HG03521 (cell line): ENCODE data around the gene GRIN1.

ENCODE experiments used
- ATAC-seq: cut with Tn5 transposase; IDR thresholded peaks from one replicate; pipeline ENCODE4 v1.9.1; 2021; ENCODE audit warnings: mild to moderate bottlenecking, moderate library complexity; ENCODE audit not compliant: unreplicated experiment

Gene GRIN1

DNA sequence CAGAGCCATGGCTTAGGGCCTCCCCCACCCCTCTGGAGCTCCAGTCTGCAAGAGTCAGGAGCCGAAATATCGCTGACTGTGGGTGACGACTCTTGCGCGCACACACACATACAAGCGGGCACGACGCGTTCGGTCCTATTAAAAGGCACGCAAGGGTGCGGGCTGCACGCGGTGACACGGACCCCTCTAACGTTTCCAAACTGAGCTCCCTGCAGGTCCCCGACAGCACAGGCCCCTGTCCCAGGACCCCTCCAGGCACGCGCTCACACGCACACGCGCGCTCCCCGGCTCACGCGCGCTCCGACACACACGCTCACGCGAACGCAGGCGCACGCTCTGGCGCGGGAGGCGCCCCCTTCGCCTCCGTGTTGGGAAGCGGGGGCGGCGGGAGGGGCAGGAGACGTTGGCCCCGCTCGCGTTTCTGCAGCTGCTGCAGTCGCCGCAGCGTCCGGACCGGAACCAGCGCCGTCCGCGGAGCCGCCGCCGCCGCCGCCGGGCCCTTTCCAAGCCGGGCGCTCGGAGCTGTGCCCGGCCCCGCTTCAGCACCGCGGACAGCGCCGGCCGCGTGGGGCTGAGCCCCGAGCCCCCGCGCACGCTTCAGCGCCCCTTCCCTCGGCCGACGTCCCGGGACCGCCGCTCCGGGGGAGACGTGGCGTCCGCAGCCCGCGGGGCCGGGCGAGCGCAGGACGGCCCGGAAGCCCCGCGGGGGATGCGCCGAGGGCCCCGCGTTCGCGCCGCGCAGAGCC, at the start of gene GRIN1:
GRIN1 (plus strand) TSS at position 433 of the 746 bp plus-strand sequence. CDS start 333 bp downstream, outside the sequence.
- no peak for ATAC-seq

DNA sequence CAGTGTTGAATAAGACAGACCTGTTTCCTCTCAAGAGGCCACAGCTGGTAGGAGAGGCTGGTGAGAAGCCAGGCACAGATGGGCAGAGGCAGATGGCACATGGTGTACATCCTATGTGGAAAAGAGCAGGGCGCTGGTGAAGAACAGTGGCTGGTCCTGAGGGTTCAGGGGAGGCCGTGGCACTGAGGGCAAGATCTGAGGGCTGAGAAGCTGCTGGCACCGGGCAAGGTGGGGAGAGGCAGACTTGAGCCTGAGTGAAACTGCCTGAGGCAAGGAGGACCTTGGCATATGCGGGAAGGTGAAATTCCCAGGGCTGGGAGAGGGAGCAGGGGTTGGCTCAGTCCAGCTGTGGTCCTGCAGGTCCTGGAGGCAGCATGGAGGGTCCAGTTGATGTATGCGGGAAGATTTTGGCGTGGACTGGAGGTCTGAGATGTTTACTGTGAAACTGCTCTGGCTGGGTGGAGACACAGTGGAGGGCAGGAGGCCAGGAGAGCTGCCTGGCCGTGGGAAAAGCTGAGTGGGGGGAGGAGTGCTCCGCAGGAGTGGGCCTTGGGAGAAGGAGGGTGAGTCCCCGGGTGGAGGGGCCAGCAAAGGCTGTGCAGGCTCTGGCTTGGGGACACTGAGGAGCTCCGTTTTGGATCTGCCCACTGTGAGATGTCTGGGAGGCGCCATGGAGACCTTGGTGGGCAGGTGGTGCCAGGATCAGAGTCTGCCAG, 49.6 kb upstream of the GRIN1 start:
- ATAC-seq = no peak

DNA sequence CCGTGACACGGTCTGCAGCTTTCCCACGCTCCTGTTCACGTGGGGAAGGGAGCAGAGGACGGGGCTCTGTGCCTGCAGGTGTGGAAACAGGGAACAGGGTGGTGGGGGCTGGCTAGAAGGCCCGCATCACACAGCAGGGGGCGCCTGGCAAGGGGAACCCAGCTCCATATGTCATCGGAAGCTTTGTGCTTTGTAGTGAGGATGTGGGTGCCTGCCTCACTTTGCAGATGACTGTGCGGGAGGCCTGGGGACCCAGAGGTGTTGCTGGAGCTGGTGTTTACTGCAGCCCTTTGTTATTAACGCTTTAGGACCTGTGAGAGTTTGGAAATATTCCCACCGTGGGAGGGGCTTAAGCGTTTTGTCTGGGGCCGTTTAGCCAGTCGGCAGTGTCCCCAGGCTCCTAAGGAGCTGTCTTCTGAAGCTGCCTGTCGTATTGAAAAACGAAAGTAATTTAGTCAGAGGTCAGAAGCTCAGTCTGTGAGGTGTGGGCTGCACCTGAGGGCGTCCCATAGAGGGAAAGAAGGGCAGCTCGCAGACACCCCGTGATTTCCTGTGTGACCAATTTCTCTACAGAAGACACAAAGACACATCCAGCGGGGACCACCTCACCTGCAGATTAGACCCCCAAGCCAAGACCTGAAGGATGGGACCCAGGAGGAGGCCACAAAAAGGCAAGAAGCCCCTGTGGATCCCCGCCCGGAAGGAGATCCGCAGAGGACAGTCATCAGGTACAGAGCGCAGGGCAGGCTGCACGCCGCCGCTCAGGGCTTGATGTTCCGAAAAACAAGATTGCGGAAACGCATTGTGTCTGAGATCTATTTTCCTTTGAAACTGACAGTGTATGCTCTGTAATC, 43.1 kb upstream of the GRIN1 start:
- peak; percentile 70 for ATAC-seq

DNA sequence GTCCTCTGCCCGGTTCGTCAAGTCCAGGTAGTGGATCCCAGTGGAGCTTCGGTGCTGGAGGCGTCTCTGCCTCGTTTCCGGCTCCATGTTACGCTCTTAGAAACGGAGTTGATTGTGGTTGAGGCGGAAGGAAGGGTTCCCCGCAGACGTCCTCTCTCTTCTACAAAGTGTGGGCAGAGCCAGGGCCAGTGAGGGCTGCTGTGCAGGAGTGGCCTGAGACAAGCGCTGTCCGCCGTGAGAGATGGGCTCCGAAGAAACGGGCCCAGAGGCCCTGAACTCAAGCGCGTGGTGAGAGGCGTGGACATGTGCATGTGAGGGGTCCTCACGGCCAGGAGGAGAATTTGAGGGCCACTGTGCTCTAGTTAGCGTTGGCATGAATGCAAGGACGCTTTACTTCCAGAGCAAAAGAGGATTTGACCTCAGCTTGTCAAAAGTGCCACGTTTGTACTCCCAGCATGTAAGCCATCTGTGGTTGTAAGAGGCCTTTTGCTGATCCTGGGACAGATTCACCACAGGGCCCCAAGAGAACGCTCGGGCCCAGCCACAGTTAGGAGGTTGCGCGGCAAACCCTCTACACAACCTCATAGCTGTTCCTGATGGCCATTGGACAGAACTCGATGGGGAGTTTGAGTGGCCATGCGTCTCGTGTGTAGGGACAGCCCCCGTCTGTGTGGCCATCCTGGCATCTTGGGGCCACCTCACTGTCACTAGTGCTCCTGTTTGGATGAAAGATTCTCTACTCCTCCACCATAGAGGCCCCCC, 42.0 kb upstream of the GRIN1 start:
- no peak for ATAC-seq

DNA sequence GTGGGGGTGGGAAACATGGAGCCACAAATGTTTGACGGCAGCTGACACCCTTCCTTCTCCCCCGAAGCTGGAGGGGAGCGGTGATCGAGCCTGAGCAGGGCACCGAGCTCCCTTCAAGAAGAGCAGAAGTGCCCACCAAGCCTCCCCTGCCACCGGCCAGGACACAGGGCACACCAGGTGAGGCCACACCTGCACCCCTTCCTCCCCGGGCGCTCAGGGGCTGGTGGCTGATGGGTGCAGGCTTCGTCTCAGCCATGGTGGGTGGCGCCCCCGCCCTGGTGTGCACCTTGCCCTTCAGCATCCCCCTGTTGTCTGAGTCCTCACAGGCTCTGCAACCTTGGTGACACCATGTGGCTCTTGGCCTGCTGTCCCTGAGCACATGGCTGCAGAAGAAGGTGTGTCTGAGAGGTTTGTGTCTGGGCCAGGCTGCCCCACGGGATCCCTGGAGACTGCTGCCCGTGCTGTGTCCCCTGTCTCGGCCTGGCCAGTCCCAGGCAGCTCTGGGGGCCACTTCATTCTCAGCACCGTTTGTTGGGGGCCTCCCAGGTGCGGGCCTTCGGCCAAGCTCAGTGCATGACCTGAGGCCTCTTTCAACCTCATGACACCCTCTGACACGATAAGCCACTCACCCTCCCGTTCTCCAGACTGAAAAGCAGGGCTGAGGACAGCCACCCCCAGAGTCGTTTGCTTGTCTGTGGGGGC, 41.0 kb upstream of the GRIN1 start:
- no peak for ATAC-seq

DNA sequence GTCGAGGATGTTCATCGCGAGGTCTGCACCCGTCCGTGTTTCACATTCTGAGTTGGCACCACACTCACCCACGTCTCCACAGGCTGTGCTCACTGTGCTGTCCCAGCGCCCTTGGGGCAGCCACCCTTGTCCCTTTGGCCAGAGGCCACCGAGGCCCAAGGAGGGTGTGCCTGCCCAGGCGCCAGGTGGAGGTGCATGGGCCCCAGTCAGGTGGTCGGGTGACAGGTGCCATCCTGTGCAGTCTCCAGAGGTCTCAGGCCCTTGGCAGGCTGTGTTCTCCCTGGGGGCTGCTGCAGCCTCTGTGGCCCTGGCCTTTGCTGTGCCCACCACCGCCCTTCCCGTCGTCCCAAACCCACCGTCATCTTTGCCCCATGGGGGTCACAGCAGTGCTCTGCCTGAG, 39.7 kb upstream of the GRIN1 start:
- ATAC-seq = no peak

DNA sequence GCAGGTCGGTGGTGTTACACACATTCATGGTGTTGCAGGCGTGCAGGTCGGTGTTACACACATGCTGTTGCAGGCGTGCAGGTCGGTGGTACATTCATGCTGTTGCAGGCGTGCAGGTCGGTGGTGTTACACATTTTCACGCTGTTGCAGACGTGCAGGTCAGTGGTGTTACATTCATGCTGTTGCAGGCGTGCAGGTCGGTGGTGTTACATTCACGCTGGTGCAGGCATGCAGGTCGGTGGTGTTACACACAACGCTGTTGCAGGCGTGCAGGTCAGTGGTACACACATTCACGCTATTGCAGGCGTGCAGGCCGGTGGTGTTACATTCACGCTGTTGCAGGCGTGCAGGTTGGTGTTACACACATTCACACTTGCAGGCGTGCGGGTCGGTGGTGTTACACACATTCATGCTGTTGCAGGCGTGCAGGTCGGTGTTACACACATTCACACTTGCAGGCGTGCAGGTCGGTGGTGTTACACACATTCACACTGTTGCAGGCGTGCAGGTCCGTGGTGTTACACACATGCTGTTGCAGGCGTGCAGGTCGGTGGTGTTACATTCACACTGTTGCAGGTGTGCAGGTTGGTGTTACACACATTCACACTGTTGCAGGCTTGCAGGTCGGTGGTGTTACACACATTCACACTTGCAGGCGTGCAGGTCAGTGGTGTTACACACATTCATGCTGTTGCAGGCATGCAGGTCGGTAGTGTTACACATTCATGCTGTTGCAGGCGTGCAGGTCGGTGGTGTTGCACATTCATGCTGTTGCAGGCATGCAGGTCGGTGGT, 35.6 kb upstream of the GRIN1 start:
- ATAC-seq = no peak

DNA sequence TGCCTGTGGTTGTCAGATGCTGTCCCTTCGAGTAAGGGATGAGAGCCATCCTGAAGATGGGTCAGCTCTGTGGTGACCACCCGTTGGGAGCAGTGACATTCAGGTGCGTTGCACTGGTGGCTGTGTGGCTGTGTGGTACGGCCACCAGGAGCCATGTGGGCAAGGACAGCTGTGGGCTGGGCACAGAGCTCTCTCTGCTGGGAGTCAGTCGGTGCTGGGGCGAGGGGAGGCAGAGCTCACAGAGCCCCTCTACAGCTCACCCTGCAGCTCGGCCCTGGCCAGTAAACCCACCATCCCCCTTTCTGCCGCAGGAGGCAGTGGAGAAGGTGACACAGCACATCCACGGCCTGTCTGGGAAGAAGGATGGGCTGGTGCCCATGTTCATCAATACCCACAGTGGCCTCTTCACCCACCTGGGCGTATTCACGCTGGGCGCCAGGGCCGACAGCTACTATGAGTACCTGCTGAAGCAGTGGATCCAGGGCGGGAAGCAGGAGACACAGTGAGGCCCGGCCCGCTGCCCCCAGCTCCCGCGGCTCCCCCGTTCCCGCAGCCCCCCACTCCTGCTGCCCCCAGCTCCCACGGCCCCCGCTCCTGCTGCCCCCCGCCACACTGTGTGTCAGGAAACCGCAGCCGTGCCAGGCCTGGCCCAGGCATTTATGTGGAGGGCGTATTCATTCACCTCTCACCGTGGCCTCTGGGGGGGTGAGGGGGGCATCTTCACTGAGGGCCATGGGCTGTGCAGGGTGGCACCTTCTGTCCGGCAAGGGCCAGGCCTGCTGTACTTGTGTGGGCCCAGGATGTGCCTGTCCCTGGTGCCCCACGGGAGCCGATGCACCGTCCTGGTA, 32.9 kb upstream of the GRIN1 start:
- ATAC-seq = no peak

DNA sequence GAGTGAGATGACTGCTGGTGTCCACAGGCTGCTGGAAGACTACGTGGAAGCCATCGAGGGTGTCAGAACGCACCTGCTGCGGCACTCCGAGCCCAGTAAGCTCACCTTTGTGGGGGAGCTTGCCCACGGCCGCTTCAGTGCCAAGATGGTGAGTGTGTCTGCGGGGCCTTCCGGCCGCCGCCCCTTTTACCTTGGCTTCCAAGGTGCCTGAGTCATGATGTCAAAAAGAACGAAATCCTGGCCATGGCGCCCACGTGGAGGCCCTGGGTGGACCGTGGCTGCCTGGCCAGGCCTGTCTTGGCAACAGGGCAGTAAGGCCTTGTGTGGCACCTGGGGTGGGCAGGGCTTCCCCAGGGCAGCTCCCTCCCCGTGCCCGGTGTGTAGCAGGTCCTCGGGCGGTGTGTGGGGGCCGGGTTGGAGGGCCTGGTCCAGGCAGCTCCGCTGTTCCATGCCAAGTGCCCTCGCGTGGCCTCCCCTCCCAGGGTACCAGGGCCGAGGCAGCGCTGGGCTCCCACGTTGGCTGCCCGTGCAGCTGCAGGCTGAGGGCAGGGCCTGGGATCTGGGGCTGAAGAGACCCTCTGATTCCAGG, 32.2 kb upstream of the GRIN1 start:
- no peak for ATAC-seq

DNA sequence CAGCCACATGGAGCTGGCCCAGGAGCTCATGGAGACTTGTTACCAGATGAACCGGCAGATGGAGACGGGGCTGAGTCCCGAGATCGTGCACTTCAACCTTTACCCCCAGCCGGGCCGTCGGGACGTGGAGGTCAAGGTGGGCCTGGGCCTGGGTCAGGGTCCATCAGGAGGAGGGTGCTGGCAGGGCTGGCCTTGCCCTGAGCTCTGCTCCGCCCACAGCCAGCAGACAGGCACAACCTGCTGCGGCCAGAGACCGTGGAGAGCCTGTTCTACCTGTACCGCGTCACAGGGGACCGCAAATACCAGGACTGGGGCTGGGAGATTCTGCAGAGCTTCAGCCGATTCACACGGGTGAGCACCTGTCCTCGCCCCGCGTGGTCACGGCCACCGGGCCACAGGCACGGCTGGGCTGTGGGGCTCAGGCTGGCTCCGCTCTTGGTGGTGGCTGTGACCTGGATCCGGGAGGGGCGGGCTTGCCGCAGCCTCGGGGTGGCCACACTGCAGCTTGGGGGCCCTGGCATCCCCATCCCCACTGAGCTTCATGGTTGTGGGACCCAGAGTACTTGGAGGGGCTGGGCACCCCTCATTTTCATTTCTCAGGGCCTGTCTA, 31.5 kb upstream of the GRIN1 start:
- ATAC-seq = no peak

DNA sequence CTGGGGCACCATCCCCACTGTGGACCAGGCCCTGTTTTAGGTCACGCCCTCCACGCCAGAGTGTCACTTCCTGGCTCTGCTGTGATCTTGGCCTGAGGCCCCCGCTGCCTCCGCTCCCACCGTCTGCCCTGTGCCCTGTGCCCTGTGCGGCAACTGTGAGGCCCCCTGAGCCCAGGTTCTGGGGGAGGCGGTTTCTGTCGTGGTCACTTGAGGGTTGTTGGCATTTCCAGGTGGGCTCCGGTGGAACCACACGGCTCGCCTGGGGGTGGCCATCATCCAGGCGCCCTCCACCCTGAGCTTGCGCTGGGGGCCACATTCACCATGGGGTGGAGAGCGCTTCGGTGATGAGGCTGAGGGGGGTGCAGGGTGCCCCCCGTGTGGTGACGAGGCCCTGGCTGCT, 31.0 kb upstream of the GRIN1 start:
- ATAC-seq = no peak

DNA sequence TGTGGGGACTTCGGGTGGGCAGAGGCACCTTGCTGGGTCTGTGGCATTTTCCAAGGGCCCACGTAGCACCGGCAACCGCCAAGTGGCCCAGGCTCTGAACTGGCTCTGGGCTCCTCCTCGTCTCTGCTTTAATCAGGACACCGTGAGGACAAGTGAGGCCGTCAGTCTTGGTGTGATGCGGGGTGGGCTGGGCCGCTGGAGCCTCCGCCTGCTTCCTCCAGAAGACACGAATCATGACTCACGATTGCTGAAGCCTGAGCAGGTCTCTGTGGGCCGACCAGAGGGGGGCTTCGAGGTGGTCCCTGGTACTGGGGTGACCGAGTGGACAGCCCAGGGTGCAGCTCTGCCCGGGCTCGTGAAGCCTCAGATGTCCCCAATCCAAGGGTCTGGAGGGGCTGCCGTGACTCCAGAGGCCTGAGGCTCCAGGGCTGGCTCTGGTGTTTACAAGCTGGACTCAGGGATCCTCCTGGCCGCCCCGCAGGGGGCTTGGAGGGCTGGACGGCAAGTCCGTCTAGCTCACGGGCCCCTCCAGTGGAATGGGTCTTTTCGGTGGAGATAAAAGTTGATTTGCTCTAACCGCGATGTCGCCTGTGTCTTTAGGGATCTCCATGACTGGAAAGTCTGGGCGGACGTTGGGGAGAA, 30.2 kb upstream of the GRIN1 start:
- no peak for ATAC-seq

DNA sequence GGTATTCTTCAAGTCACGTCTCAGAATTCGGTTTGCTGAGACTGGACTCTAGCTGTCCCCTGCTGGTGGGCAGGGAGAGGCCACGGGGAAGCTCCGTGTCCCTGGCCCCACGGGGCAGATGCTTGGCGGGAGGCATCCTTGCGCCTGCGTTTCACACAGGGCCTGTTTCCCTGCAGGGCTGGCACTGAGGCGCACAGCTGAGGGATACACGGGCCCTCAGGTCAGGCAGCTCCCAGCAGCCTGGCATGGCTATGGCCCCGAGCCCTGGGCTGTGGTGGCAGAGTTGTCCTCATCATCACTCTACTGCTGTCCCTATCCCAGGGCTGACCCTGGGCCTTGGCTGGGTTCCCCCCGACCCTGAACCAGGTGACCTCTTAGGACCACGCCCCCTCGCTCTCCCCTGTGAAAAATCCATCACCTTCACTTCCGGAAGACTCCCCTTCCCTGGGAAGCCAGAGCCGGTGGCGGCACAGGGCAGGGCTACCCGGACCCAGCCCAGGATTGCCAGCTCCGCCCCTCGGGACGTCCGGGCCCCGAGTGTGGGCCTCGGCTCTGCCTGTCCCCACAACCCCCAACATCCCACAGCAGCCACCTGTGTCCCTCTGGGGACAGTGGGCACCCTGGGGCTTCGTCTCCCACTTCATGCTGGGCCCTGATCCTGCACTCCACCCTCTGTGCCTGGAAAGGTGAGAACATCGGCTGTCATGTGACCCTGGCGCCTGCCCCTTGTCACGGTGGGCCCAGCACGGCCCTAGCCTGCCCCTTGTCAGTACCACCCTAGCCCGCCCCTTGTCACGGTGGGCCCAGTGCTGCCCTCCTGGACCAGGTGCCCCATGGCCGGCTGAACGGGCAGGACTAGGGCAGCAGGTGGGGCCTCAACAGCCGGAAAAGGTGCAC, 29.5 kb upstream of the GRIN1 start:
- no peak for ATAC-seq

DNA sequence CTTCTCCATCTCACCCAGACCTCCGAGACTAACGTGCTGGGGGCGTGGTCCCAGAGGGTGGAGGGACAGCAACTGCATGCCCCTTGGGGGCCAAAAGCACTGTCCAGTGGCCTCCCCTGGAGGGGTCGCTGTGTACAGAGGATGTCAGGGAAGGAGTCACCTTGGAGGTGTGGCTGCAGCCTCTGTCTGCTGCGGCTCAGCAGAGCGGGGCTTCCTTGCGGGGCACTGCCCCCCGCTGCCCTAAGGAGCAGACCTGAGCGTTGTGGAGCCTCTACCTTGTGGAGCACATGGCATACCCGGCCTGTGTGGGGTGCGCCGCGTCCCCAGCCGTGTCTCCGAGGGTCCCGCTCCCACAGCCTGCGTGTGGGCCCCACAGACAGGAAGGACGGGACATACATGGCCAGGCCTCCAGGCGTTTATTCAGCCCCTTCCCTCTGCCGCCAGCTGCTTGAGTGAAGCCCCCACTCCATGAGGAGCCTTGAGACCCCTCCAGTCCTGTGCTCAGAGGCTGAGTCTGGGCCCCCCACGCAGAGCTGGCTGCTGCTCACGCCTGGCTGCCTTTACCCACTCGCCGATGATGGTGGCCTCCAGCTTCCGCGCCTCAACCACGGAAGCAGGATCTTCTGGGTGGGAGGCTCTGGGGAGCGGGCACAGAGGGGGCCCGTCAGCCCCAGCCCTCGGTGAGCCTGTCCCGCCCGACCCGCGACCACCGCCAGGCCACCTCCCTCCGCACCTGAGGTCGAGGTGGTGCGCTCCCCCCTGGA, 28.6 kb upstream of the GRIN1 start:
- ATAC-seq = no peak
